H1 (cell line): Measurements from ENCODE around the gene TXNDC11. TPM values are rescaled to one million over a fixed set of nuclear protein-coding genes. Genes with fewer than 3 reads are reported as not detected.

Experiments
- BCL11A ChIP-seq, 2 experiments: IDR thresholded peaks; one replicate each; pipeline ENCODE4 v1.6.1; 2011; ENCODE audit warnings: low read depth in 2 of 2, low read length in 2 of 2, mild to moderate bottlenecking in 2 of 2
- POU5F1 ChIP-seq: IDR thresholded peaks from 2 replicates; pipeline ENCODE4 v1.6.1; 2011; ENCODE audit warnings: low read depth, mild to moderate bottlenecking, low read length, moderate library complexity
- polyA plus RNA-seq, 7 experiments: library from polyadenylated mRNA; depleted of rRNA in 3 of 7; stranded (reverse) in 5 of 7; unstranded in 2 of 7; fragments of >200 nt in 5 of 7; fragments of 200-250 nt in 2 of 7; gene quantifications; 1 replicate in 5 of 7; 2 replicates in 1 of 7; 4 replicates in 1 of 7; pipeline versions ENCODE4 v1.2.1 to v1.2.3, GENCODE V29; 2011 to 2013; ENCODE audit warnings: missing spikeins in 2 of 7, mixed read lengths in 2 of 7
- total RNA-seq: library from RNA; stranded (reverse); fragmentation: NEBNext Ultra II Directional; extraction: Animal tissue kit (Norgen Biotek cat#: 25700); gene quantifications from 2 replicates; pipeline ENCODE4 v1.2.1, GENCODE V29; 2021

TXNDC11 gene
- total and polyA plus RNA-seq, 2 of the 8 experiments (the other 6 are each of a cell fraction or from before 2014, with no cell fraction given): 13.5 to 13.8 TPM

- TF ChIP-seq POU5F1 (no peak), BCL11A (IDR thresholded peaks at IDR 0.05; ENCODE audit: low read depth in 2 of 2, low read length in 2 of 2) (no peak)
Observed at GRCh38 chr16:11639925-11640899, 102.4 kb downstream of the TXNDC11 start (continued).
